ENCODE data around the gene SLC37A1. TPM values are rescaled to one million over a fixed set of nuclear protein-coding genes. Genes with fewer than 3 reads are reported as not detected.

SLC37A1 gene
- total and polyA plus RNA-seq, 9 of the 15 experiments (the other 6 are each of a cell fraction or from before 2014, with no cell fraction given), result 0.06 to 3.4 (median 0.40) TPM

DNA sequence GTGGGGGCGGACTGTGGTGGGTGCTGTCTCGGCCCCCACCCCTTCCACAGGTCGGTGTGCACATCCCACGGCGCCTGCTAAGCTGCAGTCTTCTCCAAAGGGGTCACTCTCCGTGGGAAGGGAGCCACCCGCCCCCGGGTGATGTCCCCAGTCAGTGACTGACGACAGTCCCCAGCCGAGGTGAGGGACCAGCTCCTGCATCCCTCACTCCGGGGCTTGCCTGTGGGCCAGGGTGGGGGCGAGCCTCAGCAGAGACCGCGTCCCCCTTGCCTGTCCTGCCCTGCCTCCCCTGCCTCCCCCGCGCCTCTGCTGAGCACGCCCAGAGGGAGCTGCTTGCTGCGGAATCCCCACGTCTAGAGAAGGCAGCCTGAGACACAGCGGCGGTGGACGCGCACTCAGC is 103.8 kb downstream of the SLC37A1 start:
- Histone ChIP-seq H3K4me1 (replicated peaks in 1 of 2; ENCODE audit: control insufficient read depth in 2 of 2, insufficient read depth in 2 of 2, low read length in 2 of 2) (peaks cover 3 to 18% of the 10 kb centered on the region in 2 experiments; a peak in 3 of 5 replicates), H3K9ac (ENCODE audit: insufficient read depth in 1 of 2, low read depth in 2 of 2, low read length in 2 of 2) (no peak overlapping the region), H4K20me1 (replicated peaks; ENCODE audit: control insufficient read depth, insufficient read depth, low read length) (peaks cover 5% of the 10 kb centered on the region; the same call in 1 of the 2 replicates), H3K27me3 (ENCODE audit: control insufficient read depth in 2 of 2, insufficient read depth in 2 of 2, low read length in 2 of 2) (peaks cover 41 to 79% of the 10 kb centered on the region in 2 experiments), H3K79me2 (ENCODE audit: control insufficient read depth, insufficient read depth, low read length) (no peaks in the 10 kb centered on the region), H3K27ac (ENCODE audit: extremely low read depth, low read depth, low read length) (no peak overlapping the region), H3K36me3 (ENCODE audit: control insufficient read depth, insufficient read depth, low read length) (no peaks in the 10 kb centered on the region), H3K9me3 (replicated peaks; ENCODE audit: control insufficient read depth, insufficient read depth, low read depth, low read length) (no peaks in the 10 kb centered on the region), H2AFZ (ENCODE audit: low read depth, low read length) (no peak overlapping the region), H3K4me2 (ENCODE audit: insufficient read depth, low read length) (no peak overlapping the region), H3K4me3 (no peak overlapping the region), H3K9me1 (ENCODE audit: control insufficient read depth, insufficient read depth, low read length) (no peaks in the 10 kb centered on the region)
- ChIA-PET POLR2A (interaction anchor here (0.6 to 1.4 kb wide), 3 partner anchors 35 to 196 kb away, joined by 3 to 5 read pairs (median 4); no protein-coding TSS in a partner anchor), CTCF (ENCODE audit: low intra/inter-chr PET ratio) (no interaction called here)
- DNase-seq (ENCODE audit: extremely low read depth in 1 of 4, low spot score in 3 of 4), result no peak
- no TSS peak for BruUV-seq (replicated peaks)
- TF ChIP-seq HDAC6 (IDR thresholded peaks at IDR 0.05; ENCODE audit: low read depth, low read length), result no peak
- TF ChIP-seq ZNF311 (CRISPR knock-in tag; IDR thresholded peaks at IDR 0.05), result no peak
- no peak for TF ChIP-seq ZNF217 (CRISPR knock-in tag; IDR thresholded peaks at IDR 0.05)
- in situ Hi-C loops (cut with MboI) (no loop called here), intact Hi-C loops (cut with micrococcal nuclease) (no loop called here)
- FAIRE-seq, result no peak
- no peak; the same call in 2 of the 3 replicates for ATAC-seq
- WGBS (ENCODE audit: insufficient coverage, low coverage, missing lambda C conversion rate), result under 1% methylated on average over 21 of the region's 23 CpGs

GRCh38 chr21:42618707-42619102 is 105.1 kb downstream of the SLC37A1 start:
- Histone ChIP-seq H3K27ac (ENCODE audit: extremely low read depth, low read depth, low read length) (no peak overlapping the region), H3K4me2 (ENCODE audit: insufficient read depth, low read length) (no peak overlapping the region), H3K9me3 (replicated peaks; ENCODE audit: control insufficient read depth, insufficient read depth, low read depth, low read length) (no peaks in the 10 kb centered on the region), H3K36me3 (ENCODE audit: control insufficient read depth, insufficient read depth, low read length) (no peaks in the 10 kb centered on the region), H3K4me3 (no peak overlapping the region), H3K27me3 (ENCODE audit: control insufficient read depth in 2 of 2, insufficient read depth in 2 of 2, low read length in 2 of 2) (peaks cover 40 to 77% of the 10 kb centered on the region in 2 experiments), H2AFZ (ENCODE audit: low read depth, low read length) (no peak overlapping the region), H4K20me1 (replicated peaks; ENCODE audit: control insufficient read depth, insufficient read depth, low read length) (peaks cover 5% of the 10 kb centered on the region; the same call in 1 of the 2 replicates), H3K79me2 (ENCODE audit: control insufficient read depth, insufficient read depth, low read length) (no peaks in the 10 kb centered on the region), H3K9ac (ENCODE audit: insufficient read depth in 1 of 2, low read depth in 2 of 2, low read length in 2 of 2) (no peak overlapping the region), H3K4me1 (replicated peaks in 1 of 2; ENCODE audit: control insufficient read depth in 2 of 2, insufficient read depth in 2 of 2, low read length in 2 of 2) (peaks cover 3 to 18% of the 10 kb centered on the region in 2 experiments; a peak in 3 of 5 replicates), H3K9me1 (ENCODE audit: control insufficient read depth, insufficient read depth, low read length) (no peaks in the 10 kb centered on the region)
- in situ Hi-C loops (cut with MboI) (no loop called here), intact Hi-C loops (cut with micrococcal nuclease) (loop anchor here (1.0 kb wide), 1 partner anchor 78 kb away; no protein-coding TSS in a partner anchor)
- CTCF ChIA-PET (ENCODE audit: low intra/inter-chr PET ratio), result no interaction called here
- POLR2A ChIA-PET, result interaction anchor here (0.8 kb wide), 1 partner anchor 274 kb away, joined by 3 read pairs; the partner anchor contains the start of gene NDUFV3
- no TSS peak for BruUV-seq (replicated peaks)
- no peak for FAIRE-seq
- no peak for ATAC-seq
- 2% methylated on average over 3 of the region's 3 CpGs for WGBS (ENCODE audit: insufficient coverage, low coverage, missing lambda C conversion rate)
- DNase-seq (ENCODE audit: extremely low read depth in 1 of 4, low spot score in 3 of 4), result peak in 1 of 4 experiments; percentile 18
- no peak for TF ChIP-seq PML (IDR thresholded peaks at IDR 0.05; ENCODE audit: low read length)
- TF ChIP-seq TCF7L2 (IDR thresholded peaks at IDR 0.05; ENCODE audit: low read depth, low read length), result no peak
- TF ChIP-seq ZNF280B (CRISPR knock-in tag; IDR thresholded peaks at IDR 0.05), result no peak
- TF ChIP-seq, protein P1, sequence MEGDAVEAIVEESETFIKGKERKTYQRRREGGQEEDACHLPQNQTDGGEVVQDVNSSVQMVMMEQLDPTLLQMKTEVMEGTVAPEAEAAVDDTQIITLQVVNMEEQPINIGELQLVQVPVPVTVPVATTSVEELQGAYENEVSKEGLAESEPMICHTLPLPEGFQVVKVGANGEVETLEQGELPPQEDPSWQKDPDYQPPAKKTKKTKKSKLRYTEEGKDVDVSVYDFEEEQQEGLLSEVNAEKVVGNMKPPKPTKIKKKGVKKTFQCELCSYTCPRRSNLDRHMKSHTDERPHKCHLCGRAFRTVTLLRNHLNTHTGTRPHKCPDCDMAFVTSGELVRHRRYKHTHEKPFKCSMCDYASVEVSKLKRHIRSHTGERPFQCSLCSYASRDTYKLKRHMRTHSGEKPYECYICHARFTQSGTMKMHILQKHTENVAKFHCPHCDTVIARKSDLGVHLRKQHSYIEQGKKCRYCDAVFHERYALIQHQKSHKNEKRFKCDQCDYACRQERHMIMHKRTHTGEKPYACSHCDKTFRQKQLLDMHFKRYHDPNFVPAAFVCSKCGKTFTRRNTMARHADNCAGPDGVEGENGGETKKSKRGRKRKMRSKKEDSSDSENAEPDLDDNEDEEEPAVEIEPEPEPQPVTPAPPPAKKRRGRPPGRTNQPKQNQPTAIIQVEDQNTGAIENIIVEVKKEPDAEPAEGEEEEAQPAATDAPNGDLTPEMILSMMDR (IDR thresholded peaks at IDR 0.05 in 2 of 3, conservative IDR thresholded peaks at IDR 0.05 in 1 of 3; ENCODE audit: insufficient read depth in 2 of 3, low read depth in 1 of 3, low read length in 3 of 3), result peak in 2 of 3 experiments; percentile 11 to 46; a peak in 3 of 6 replicates
- TF ChIP-seq, protein P2, sequence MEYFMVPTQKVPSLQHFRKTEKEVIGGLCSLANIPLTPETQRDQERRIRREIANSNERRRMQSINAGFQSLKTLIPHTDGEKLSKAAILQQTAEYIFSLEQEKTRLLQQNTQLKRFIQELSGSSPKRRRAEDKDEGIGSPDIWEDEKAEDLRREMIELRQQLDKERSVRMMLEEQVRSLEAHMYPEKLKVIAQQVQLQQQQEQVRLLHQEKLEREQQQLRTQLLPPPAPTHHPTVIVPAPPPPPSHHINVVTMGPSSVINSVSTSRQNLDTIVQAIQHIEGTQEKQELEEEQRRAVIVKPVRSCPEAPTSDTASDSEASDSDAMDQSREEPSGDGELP (CRISPR knock-in tag; IDR thresholded peaks at IDR 0.05; ENCODE audit: borderline replicate concordance), result no peak

Measured in K562 (cell line).